Pancreas (tissue), 10 donors: Measurements from ENCODE around the gene ARHGAP10. TPM values are rescaled to one million over a fixed set of nuclear protein-coding genes. Genes with fewer than 3 reads are reported as not detected.

Experiments
- ATAC-seq, 4 donors: fragments of 200-7000 bp; cut with Tn5 transposase; one replicate each; pipeline versions ENCODE4 v1.8.0 to v1.9.1; 2020; ENCODE audit warnings: mild to moderate bottlenecking in 4 of 4, moderate library complexity in 4 of 4
- DNase-seq, 6 donors: peaks; one replicate each; pipeline ENCODE4 v3.0.0-alpha.2; 2020
- FAIRE-seq: peaks from 2 replicates; lab custom pipeline; 2012; peaks lifted over from hg19 to GRCh38; lab: Jason Lieb, UNC
- H3K27ac ChIP-seq, 4 donors: fragments of 200-600 bp; sonication (generic); 1 replicate in 3 of 4; 2 replicates in 1 of 4; pipeline versions ENCODE4 v1.5.0 to v1.8.0; 2020
- H3K27me3 ChIP-seq, 4 donors: fragments of 200-600 bp; one replicate each; pipeline ENCODE4 v1.8.0; 2021
- H3K36me3 ChIP-seq, 3 donors: fragments of 200-600 bp; sonication (generic) in 1 of 3; one replicate each; pipeline versions ENCODE4 v1.5.0 to v1.8.0; 2020 to 2021
- H3K4me1 ChIP-seq, 3 donors: fragments of 200-600 bp; one replicate each; pipeline ENCODE4 v1.8.0; 2021
- H3K4me3 ChIP-seq, 4 donors: fragments of 200-600 bp; sonication (generic) in 2 of 4; one replicate each; pipeline versions ENCODE4 v1.5.0 to v1.8.0; 2020 to 2021
- H3K9me3 ChIP-seq, 4 donors: fragments of 200-600 bp; one replicate each; pipeline ENCODE4 v1.8.0; 2021
- CTCF ChIP-seq, 4 donors: fragments of 200-600 bp; sonication (generic) in 3 of 4; IDR thresholded peaks; one replicate each; pipeline versions ENCODE4 v1.5.0 to v1.8.0; 2021; ENCODE audit warnings: antibody characterized with exemption in 4 of 4
- WGBS, 2 donors: extraction: QIAGEN DNeasy Blood & Tissue Kit; methylation state at CpG; one replicate each; pipeline ENCODE4 v1.1.7; 2013; 5-methylcytosine and 5-hydroxymethylcytosine counted together
- intact Hi-C, 3 donors: fragments of 100-400 bp; cut with DNase I; formaldehyde crosslinking; loops; one replicate each; pipeline versions ENCODE4 v1.11.1 to v1.14.2; 2022
- polyA plus RNA-seq, 2 donors: library from polyadenylated mRNA; stranded (reverse); fragments of 200-250 nt; gene quantifications; one replicate each; pipeline ENCODE4 v1.2.3, GENCODE V29; 2013
- total RNA-seq, 6 donors: library from RNA; stranded (reverse); fragmentation: NEBNext Ultra II Directional in 4 of 6; extraction: Animal tissue kit (Norgen Biotek cat#: 25700) in 4 of 6; gene quantifications; one replicate each; pipeline versions ENCODE4 v1.2.1 to v1.2.4, GENCODE V29; 2021 to 2023
- donor health status: healthy with polysubstance abuse.
- donor health status: DM: no; HTN: no; CAD: no; lungs with moderate emphysema.
- donor health status: DM: no; HTN: no; CAD: no.
- donor health status: control.
- donor health status: control.
- donor health status: Bipolar disorder and iron deficiency.
- donor health status: DM: yes; HTN: yes; CAD: no.
- donor health status: DM: no; HTN: no; CAD: no.
- donor health status: DM: no; HTN: no; CAD: no.
- donor health status: DM: yes; HTN: yes; CAD: no.

ARHGAP10 gene
- total RNA-seq, result 10 to 100 TPM in 2 of 6 donors, 1 to 10 TPM in 4; 6.6 to 14.8 (median 9.8) TPM
- 1 to 10 TPM; 6.3 to 6.5 TPM for polyA plus RNA-seq

- Histone ChIP-seq H3K9me3 (no peaks in the 10 kb centered on the region), H3K4me1 (peaks cover 5 to 21% (median 7%) of the 10 kb centered on the region in 3 donors), H3K4me3 (peak within 1 kb of the TSS; percentile 45 to 93 (median 76)), H3K27ac (peak within 1 kb of the TSS; percentile 55 to 86 (median 78)), H3K36me3 (no peaks in the 10 kb centered on the region), H3K27me3 (no peaks in the 10 kb centered on the region)
- no peak for FAIRE-seq
- TF ChIP-seq CTCF (IDR thresholded peaks at IDR 0.05), result no peak
- peak; percentile 57 to 86 (median 73) for DNase-seq
- WGBS, 2 donors, result 0 to 1% methylated on average over 85 to 106 of the region's 106 CpGs
- peak; percentile 79 to 87 (median 81) for ATAC-seq
- intact Hi-C loops, result no loop called here
Observed at GRCh38 chr4:147731580-147732517, at the start of gene ARHGAP10. Gene ARHGAP10, plus strand, starts transcription at chr4:147732088. Its CDS starts 214 bp downstream, at chr4:147732302.

- peak overlapping the region in 1 of 4 donors; percentile 93 for H3K27ac ChIP-seq
Observed at GRCh38 chr4:147682755-147683154, 49.1 kb upstream of the ARHGAP10 start.

GRCh38 chr4:147683188-147683591 is 48.7 kb upstream of the ARHGAP10 start:
- no peaks in the 10 kb centered on the region for H3K9me3 ChIP-seq

More at GRCh38 chr4:147682755-147683154, 49.1 kb upstream of the ARHGAP10 start:
- FAIRE-seq, result no peak
- DNase-seq, result no peak
- 37 to 42% methylated on average over 3 of the region's 3 CpGs for WGBS, 2 donors
- Histone ChIP-seq H3K36me3 (no peaks in the 10 kb centered on the region), H3K9me3 (no peaks in the 10 kb centered on the region), H3K27me3 (no peaks in the 10 kb centered on the region), H3K4me1 (peaks cover 0 to 14% (median 0%) of the 10 kb centered on the region in 3 donors), H3K4me3 (peak overlapping the region; percentile 74 to 85 (median 76))
- ATAC-seq, result no peak
- intact Hi-C loops, result no loop called here
- no peak for TF ChIP-seq CTCF (IDR thresholded peaks at IDR 0.05)

More at GRCh38 chr4:147683188-147683591, 48.7 kb upstream of the ARHGAP10 start:
- H3K4me3 ChIP-seq, result peak overlapping the region; percentile 74 to 85 (median 76)
- H3K27ac ChIP-seq, result peak overlapping the region in 3 of 4 donors; percentile 89 to 93 (median 89)
- WGBS, 2 donors, result 1% methylated on average over 10 of the region's 10 CpGs
- ATAC-seq, result peak; percentile 51 to 77 (median 62)
- H3K27me3 ChIP-seq, result no peaks in the 10 kb centered on the region
- TF ChIP-seq CTCF (IDR thresholded peaks at IDR 0.05), result no peak
- no peak for FAIRE-seq
- H3K36me3 ChIP-seq, result no peaks in the 10 kb centered on the region
- peaks cover 0 to 14% (median 0%) of the 10 kb centered on the region in 3 donors for H3K4me1 ChIP-seq
- intact Hi-C loops, result no loop called here
- DNase-seq, result peak in 2 of 6 donors; percentile 22 to 28
